ENCODE data around the gene TCF12.
A peak's percentile ranks its signal among the peaks of the same experiment; 100 is the strongest.
"Not testable (repeated sequence)": the region's sequence is repeated elsewhere in the genome, so short reads cannot be mapped to it uniquely, and the experiment has no call there.

The TCF12 gene

GRCh38 chr15:56942118-56942517, 23.7 kb downstream of the TCF12 start:
- DNase-seq (ENCODE audit: extremely low spot score, insufficient read length, low read depth): no peak
- FAIRE-seq: no peak

- FAIRE-seq (no peak), DNase-seq (ENCODE audit: extremely low spot score, insufficient read length, low read depth) (no peak)
Measured at GRCh38 chr15:56943403-56943802, 25.0 kb downstream of the TCF12 start.

GRCh38 chr15:56944485-56944884, 26.0 kb downstream of the TCF12 start:
- no peak for DNase-seq (ENCODE audit: extremely low spot score, insufficient read length, low read depth)
- no peak for FAIRE-seq

GRCh38 chr15:56946150-56946549, 27.7 kb downstream of the TCF12 start:
- FAIRE-seq (no peak), DNase-seq (ENCODE audit: extremely low spot score, insufficient read length, low read depth) (no peak)

- DNase-seq (ENCODE audit: extremely low spot score, insufficient read length, low read depth) (no peak), FAIRE-seq (no peak)
Measured at GRCh38 chr15:56948000-56948763, 29.7 kb downstream of the TCF12 start.

- FAIRE-seq (no peak), DNase-seq (ENCODE audit: extremely low spot score, insufficient read length, low read depth) (no peak)
Measured at GRCh38 chr15:56948764-56949101, 30.3 kb downstream of the TCF12 start.

GRCh38 chr15:56950979-56951378, 32.5 kb downstream of the TCF12 start:
- DNase-seq (ENCODE audit: extremely low spot score, insufficient read length, low read depth): no peak
- peak; percentile 66 for FAIRE-seq

- no peak for FAIRE-seq
- DNase-seq (ENCODE audit: extremely low spot score, insufficient read length, low read depth): no peak
Measured at GRCh38 chr15:56953790-56954189, 35.3 kb downstream of the TCF12 start.

GRCh38 chr15:56955011-56955410, 36.6 kb downstream of the TCF12 start:
- DNase-seq (ENCODE audit: extremely low spot score, insufficient read length, low read depth); FAIRE-seq: not testable (repeated sequence)

- no peak for FAIRE-seq
- DNase-seq (ENCODE audit: extremely low spot score, insufficient read length, low read depth): no peak
Measured at GRCh38 chr15:56956538-56956937, 38.1 kb downstream of the TCF12 start.

GRCh38 chr15:56957812-56958406, 39.5 kb downstream of the TCF12 start:
- no peak for DNase-seq (ENCODE audit: extremely low spot score, insufficient read length, low read depth)
- FAIRE-seq: peak; percentile 52

- FAIRE-seq: peak; percentile 5
- no peak for DNase-seq (ENCODE audit: extremely low spot score, insufficient read length, low read depth)
Measured at GRCh38 chr15:56959318-56959648, 40.8 kb downstream of the TCF12 start.

- FAIRE-seq: no peak
Measured at GRCh38 chr15:56960116-56960515, 41.7 kb downstream of the TCF12 start.

GRCh38 chr15:56963126-56963525, 44.7 kb downstream of the TCF12 start:
- DNase-seq (ENCODE audit: extremely low spot score, insufficient read length, low read depth) (no peak), FAIRE-seq (no peak)

More at GRCh38 chr15:56960116-56960515, 41.7 kb downstream of the TCF12 start:
- no peak for DNase-seq (ENCODE audit: extremely low spot score, insufficient read length, low read depth)

GRCh38 chr15:56963710-56964109, 45.3 kb downstream of the TCF12 start:
- no peak for DNase-seq (ENCODE audit: extremely low spot score, insufficient read length, low read depth)
- FAIRE-seq: no peak

- no peak for DNase-seq (ENCODE audit: extremely low spot score, insufficient read length, low read depth)
- peak; percentile 48 for FAIRE-seq
Measured at GRCh38 chr15:56964182-56964581, 45.7 kb downstream of the TCF12 start.

- no peak for DNase-seq (ENCODE audit: extremely low spot score, insufficient read length, low read depth)
- FAIRE-seq: no peak
Measured at GRCh38 chr15:56965231-56966013, 47.0 kb downstream of the TCF12 start.

GRCh38 chr15:56967336-56967735, 48.9 kb downstream of the TCF12 start:
- no peak for FAIRE-seq

GRCh38 chr15:56968256-56968655, 49.8 kb downstream of the TCF12 start:
- no peak for DNase-seq (ENCODE audit: extremely low spot score, insufficient read length, low read depth)
- no peak for FAIRE-seq

More at GRCh38 chr15:56967336-56967735, 48.9 kb downstream of the TCF12 start:
- no peak for DNase-seq (ENCODE audit: extremely low spot score, insufficient read length, low read depth)

- DNase-seq (ENCODE audit: extremely low spot score, insufficient read length, low read depth) (no peak), FAIRE-seq (no peak)
Measured at GRCh38 chr15:56968821-56969220, 50.4 kb downstream of the TCF12 start.

GRCh38 chr15:56969265-56969895, 50.9 kb downstream of the TCF12 start:
- DNase-seq (ENCODE audit: extremely low spot score, insufficient read length, low read depth): no peak

More at GRCh38 chr15:56969265-56969895, 50.9 kb downstream of the TCF12 start:
- no peak for FAIRE-seq

All from GM18507 (cell line).